T-helper 2 cell treated with Interferon-gamma antibody and Interleukin-4, amounts not matched to agents 5 μg/mL and 100 μg/mL, for 36 hours (primary cell): Measurements from ENCODE around the gene CFAP107.
"Not testable (repeated sequence)": the region's sequence is repeated elsewhere in the genome, so short reads cannot be mapped to it uniquely, and the experiment has no call there.

Experiments used
- DNase-seq: peaks from one replicate; pipeline ENCODE4 v3.0.0; 2021; ENCODE audit warnings: low spot score
- H3K27ac Mint-ChIP-seq: one replicate; pipeline ENCODE4 v1.8.0; 2021; ENCODE audit warnings: mild to moderate bottlenecking, mixed read lengths
- H3K27me3 Mint-ChIP-seq: one replicate; pipeline ENCODE4 v1.8.0; 2021; ENCODE audit warnings: low read depth, mixed read lengths
- H3K36me3 Mint-ChIP-seq: one replicate; pipeline ENCODE4 v1.8.0; 2021; ENCODE audit warnings: low read depth, mixed read lengths
- H3K4me1 Mint-ChIP-seq: one replicate; pipeline ENCODE4 v1.8.0; 2021; ENCODE audit warnings: low read depth, mixed read lengths
- H3K4me3 Mint-ChIP-seq: one replicate; pipeline ENCODE4 v1.8.0; 2022; ENCODE audit warnings: mild to moderate bottlenecking, moderate library complexity, mixed read lengths
- H3K9me3 Mint-ChIP-seq: one replicate; pipeline ENCODE4 v1.8.0; 2021; ENCODE audit warnings: mixed read lengths

The CFAP107 gene

DNA sequence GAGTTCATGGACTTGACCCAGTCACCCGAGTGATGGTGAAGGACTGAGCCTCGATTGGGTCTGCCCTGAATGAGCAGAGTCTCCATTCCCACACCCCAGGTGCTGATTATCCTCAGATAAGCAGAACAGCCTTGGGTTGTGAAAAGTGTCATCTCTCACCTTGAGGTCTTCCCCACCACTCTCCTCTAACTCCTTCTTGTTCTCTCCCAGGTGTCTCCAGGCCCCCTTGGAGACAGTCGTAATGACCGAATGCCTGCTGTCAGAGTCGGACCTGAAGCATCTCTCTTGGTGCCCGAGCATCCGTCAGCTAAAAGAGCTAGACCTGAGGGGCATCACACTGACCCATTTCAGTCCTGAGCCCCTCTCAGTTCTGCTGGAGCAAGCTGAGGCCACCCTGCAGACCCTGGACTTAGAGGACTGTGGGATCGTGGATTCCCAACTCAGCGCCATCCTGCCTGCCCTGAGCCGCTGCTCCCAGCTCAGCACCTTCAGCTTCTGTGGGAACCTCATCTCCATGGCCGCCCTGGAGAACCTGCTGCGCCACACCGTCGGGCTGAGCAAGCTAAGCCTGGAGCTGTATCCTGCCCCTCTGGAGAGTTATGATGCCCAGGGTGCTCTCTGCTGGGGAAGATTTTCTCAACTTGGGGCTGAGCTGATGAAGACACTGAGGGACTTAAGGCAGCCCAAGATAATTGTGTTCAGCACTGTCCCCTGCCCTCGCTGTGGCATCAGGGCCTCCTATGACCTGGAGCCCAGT is 31.0 kb downstream of the CFAP107 start:
- Mint-ChIP-seq H3K36me3 (no peaks in the 10 kb centered on the region), H3K27me3 (no peaks in the 10 kb centered on the region), H3K9me3 (no peaks in the 10 kb centered on the region), H3K27ac (no peak overlapping the region), H3K4me1 (no peaks in the 10 kb centered on the region), H3K4me3 (no peak overlapping the region)
- DNase-seq = no peak

DNA sequence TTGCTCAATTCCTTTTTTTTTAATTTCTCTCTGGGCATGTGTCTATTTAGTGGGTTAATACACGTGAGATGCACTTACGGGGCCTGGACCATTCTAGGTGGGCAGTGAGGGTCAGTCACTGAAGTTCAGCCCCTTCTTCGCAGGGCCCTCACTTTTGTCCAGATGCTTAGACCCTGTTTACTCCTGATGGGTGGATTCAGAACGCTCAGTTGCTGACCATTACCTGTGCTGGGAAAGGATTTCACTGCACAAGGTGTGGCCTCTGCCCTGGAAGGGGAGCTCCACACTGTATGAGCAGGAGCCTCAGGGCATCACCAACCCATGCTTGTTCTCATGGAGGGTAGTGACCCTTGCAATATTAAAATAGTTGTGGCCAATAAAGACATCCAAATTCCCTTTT is 32.1 kb downstream of the CFAP107 start:
- H3K4me3 Mint-ChIP-seq = no peak overlapping the region
- no peaks in the 10 kb centered on the region for H3K4me1 Mint-ChIP-seq
- no peak for DNase-seq
- no peaks in the 10 kb centered on the region for H3K9me3 Mint-ChIP-seq
- no peak overlapping the region for H3K27ac Mint-ChIP-seq
- no peaks in the 10 kb centered on the region for H3K27me3 Mint-ChIP-seq
- no peaks in the 10 kb centered on the region for H3K36me3 Mint-ChIP-seq

GRCh38 chr1:12778907-12779306 is 32.9 kb downstream of the CFAP107 start:
- no peak overlapping the region for H3K27ac Mint-ChIP-seq
- H3K9me3 Mint-ChIP-seq = peaks cover 7% of the 10 kb centered on the region
- no peaks in the 10 kb centered on the region for H3K4me1 Mint-ChIP-seq
- no peak for DNase-seq
- H3K27me3 Mint-ChIP-seq = no peaks in the 10 kb centered on the region
- no peak overlapping the region for H3K4me3 Mint-ChIP-seq
- no peaks in the 10 kb centered on the region for H3K36me3 Mint-ChIP-seq

DNA sequence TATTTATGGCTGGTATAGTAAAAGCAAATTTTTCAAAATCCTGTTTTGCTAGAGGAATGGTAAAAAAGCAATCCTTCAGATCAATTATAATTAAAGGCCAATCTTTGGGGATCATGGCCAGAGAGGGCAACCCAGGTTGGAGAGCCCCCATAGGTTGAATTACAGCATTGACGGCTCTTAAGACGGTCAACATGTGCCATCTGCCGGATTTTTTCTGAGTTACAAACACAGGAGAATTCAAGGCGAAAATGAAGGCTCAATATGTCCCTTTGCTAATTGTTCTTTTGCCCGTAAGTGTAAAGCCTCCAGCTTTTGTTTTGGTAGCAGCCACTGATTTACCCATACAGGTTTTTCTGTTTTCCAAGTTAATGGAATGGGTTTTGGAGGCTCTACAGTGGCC is 35.5 kb downstream of the CFAP107 start:
- DNase-seq, H3K36me3 Mint-ChIP-seq, H3K27me3 Mint-ChIP-seq, H3K4me1 Mint-ChIP-seq, H3K27ac Mint-ChIP-seq, H3K4me3 Mint-ChIP-seq: not testable (repeated sequence)
- H3K9me3 Mint-ChIP-seq = peaks cover 22% of the 10 kb centered on the region

GRCh38 chr1:12783783-12784182 is 37.8 kb downstream of the CFAP107 start:
- H3K27ac Mint-ChIP-seq, DNase-seq, H3K4me1 Mint-ChIP-seq, H3K4me3 Mint-ChIP-seq, H3K36me3 Mint-ChIP-seq, H3K27me3 Mint-ChIP-seq: not testable (repeated sequence)
- peaks cover 22% of the 10 kb centered on the region for H3K9me3 Mint-ChIP-seq

DNA sequence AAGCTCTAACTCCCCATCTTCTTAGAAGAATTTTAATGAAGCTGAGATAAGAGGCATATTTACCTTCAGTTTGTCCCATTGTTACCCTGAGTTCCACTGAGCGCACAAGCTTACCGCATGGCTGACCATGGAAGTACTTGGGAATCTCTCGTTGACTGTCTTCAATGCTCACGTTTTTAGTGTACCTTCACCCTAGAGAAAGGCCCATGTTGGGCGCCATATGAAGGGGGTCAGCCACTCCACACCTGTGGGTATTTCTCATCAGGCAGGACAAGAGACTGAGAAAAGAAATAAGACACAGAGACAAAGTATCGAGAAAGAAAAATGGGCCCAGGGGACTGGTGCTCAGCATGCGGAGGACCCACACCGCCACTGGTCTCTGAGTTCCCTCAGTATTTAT is 38.7 kb downstream of the CFAP107 start:
- peaks cover 22% of the 10 kb centered on the region for H3K9me3 Mint-ChIP-seq
- not testable (repeated sequence) for H3K27me3 Mint-ChIP-seq, H3K27ac Mint-ChIP-seq, H3K4me3 Mint-ChIP-seq, H3K4me1 Mint-ChIP-seq, DNase-seq, H3K36me3 Mint-ChIP-seq

DNA sequence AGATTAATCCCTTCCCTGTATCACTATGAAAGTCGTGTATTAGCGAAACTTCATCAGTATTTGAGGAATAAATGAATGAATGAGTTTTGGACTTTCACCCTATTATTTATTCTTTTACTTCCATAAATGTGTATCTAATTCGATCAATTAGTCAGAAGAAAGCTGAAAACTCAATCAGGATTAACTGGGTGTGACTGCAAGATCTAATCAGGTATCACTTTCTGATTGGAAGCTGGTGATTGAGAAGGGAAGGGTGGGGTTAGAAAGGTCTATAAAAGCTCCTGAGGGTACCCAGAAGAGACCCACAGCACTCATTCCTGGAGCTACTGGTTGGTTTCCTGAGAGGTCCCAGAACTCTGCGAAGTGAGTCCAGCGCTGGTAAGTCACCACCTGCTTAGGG is 45.1 kb downstream of the CFAP107 start, which contains the start of gene PRAMEF1:
Gene PRAMEF1, plus strand, starts transcription at position 301 of the 400 bp plus-strand sequence. CDS start 1,831 bp downstream, outside the sequence.
- DNase-seq, H3K27me3 Mint-ChIP-seq, H3K4me1 Mint-ChIP-seq, H3K36me3 Mint-ChIP-seq, H3K4me3 Mint-ChIP-seq, H3K27ac Mint-ChIP-seq, H3K9me3 Mint-ChIP-seq: not testable (repeated sequence)

DNA sequence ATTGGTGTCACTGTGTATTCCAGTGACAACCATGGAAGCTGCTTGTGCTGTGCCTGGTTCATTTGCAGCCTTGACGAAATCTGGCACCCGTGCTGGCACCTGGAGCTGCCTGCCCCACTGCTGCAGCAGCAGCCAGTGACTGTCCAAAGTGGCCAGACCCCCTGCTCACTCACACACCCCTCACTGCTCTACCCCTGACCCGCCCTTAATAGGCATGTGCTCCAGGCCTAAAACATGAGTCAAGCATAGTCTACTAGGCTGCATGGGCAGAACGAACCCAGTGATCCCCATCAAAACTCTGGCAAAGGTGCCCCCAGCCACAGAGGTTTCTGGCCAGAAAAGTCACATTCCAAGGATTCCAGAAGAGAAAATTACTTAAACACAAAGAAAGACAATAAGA is 52.9 kb downstream of the CFAP107 start:
- Mint-ChIP-seq H3K27me3 (no peaks in the 10 kb centered on the region), H3K4me3 (no peak overlapping the region), H3K36me3 (no peaks in the 10 kb centered on the region), H3K9me3 (no peaks in the 10 kb centered on the region), H3K4me1 (no peaks in the 10 kb centered on the region), H3K27ac (no peak overlapping the region)
- no peak for DNase-seq

DNA sequence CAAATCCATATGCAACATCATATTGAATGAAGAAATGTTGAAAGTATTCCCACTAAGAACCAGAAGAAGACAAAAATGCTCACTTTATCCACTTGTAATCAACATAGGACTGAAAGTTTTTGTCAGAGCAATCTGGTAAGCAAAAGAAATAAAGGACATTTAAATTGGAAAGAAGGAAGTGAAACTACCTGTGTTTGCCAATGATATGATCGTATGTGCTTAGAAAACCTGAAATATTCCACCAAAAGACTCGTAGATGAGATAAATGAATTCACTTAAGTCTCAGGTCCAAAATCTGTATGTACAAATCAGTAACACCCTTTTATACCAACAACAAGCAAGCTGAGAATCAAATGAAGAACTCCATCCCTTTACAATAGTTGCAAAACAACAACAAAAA is 53.7 kb downstream of the CFAP107 start:
- no peak overlapping the region for H3K27ac Mint-ChIP-seq
- DNase-seq = no peak
- H3K27me3 Mint-ChIP-seq = no peaks in the 10 kb centered on the region
- no peaks in the 10 kb centered on the region for H3K36me3 Mint-ChIP-seq
- no peak overlapping the region for H3K4me3 Mint-ChIP-seq
- no peaks in the 10 kb centered on the region for H3K9me3 Mint-ChIP-seq
- H3K4me1 Mint-ChIP-seq = no peaks in the 10 kb centered on the region

- H3K27ac Mint-ChIP-seq = no peak overlapping the region
- H3K36me3 Mint-ChIP-seq = no peaks in the 10 kb centered on the region
- no peaks in the 10 kb centered on the region for H3K9me3 Mint-ChIP-seq
- DNase-seq = no peak
- H3K27me3 Mint-ChIP-seq = peaks cover 2% of the 10 kb centered on the region
- no peak overlapping the region for H3K4me3 Mint-ChIP-seq
- H3K4me1 Mint-ChIP-seq = no peaks in the 10 kb centered on the region
Observed at GRCh38 chr1:12809933-12810332, 63.9 kb downstream of the CFAP107 start.

- no peaks in the 10 kb centered on the region for H3K9me3 Mint-ChIP-seq
- no peak overlapping the region for H3K27ac Mint-ChIP-seq
- H3K4me3 Mint-ChIP-seq = no peak overlapping the region
- H3K4me1 Mint-ChIP-seq = no peaks in the 10 kb centered on the region
- H3K27me3 Mint-ChIP-seq = peaks cover 2% of the 10 kb centered on the region
- H3K36me3 Mint-ChIP-seq = no peaks in the 10 kb centered on the region
- no peak for DNase-seq
Observed at GRCh38 chr1:12810691-12811408, 64.8 kb downstream of the CFAP107 start.

GRCh38 chr1:12811409-12811784 is 65.4 kb downstream of the CFAP107 start:
- no peak overlapping the region for H3K27ac Mint-ChIP-seq
- H3K36me3 Mint-ChIP-seq = no peaks in the 10 kb centered on the region
- H3K4me3 Mint-ChIP-seq = no peak overlapping the region
- no peaks in the 10 kb centered on the region for H3K9me3 Mint-ChIP-seq
- no peak for DNase-seq
- H3K4me1 Mint-ChIP-seq = no peaks in the 10 kb centered on the region
- H3K27me3 Mint-ChIP-seq = peaks cover 2% of the 10 kb centered on the region
